HG03378 (cell line): ENCODE data around the gene SLC8A3.

ENCODE experiments used
- ATAC-seq: cut with Tn5 transposase; IDR thresholded peaks from one replicate; pipeline ENCODE4 v1.9.1; 2021; ENCODE audit warnings: mild to moderate bottlenecking, moderate library complexity; ENCODE audit not compliant: unreplicated experiment

The SLC8A3 gene

GRCh38 chr14:70073924-70074566, 114.7 kb downstream of the SLC8A3 start:
- ATAC-seq = no peak

GRCh38 chr14:70069186-70069585, 119.6 kb downstream of the SLC8A3 start:
- no peak for ATAC-seq

GRCh38 chr14:70067810-70068209, 120.9 kb downstream of the SLC8A3 start:
- no peak for ATAC-seq

GRCh38 chr14:70064136-70064865, 124.5 kb downstream of the SLC8A3 start:
- no peak for ATAC-seq

- ATAC-seq = no peak
Observed at GRCh38 chr14:70061108-70061507, 127.6 kb downstream of the SLC8A3 start.

GRCh38 chr14:70059545-70059944, 129.2 kb downstream of the SLC8A3 start:
- no peak for ATAC-seq

- ATAC-seq = no peak
Observed at GRCh38 chr14:70057519-70058136, 131.1 kb downstream of the SLC8A3 start.

GRCh38 chr14:70052990-70053389, 135.8 kb downstream of the SLC8A3 start:
- ATAC-seq = no peak

- no peak for ATAC-seq
Observed at GRCh38 chr14:70050136-70050535, 138.6 kb downstream of the SLC8A3 start.

- ATAC-seq = no peak
Observed at GRCh38 chr14:70049605-70050004, 139.1 kb downstream of the SLC8A3 start.

- ATAC-seq = no peak
Observed at GRCh38 chr14:70048313-70048654, 140.5 kb downstream of the SLC8A3 start.

GRCh38 chr14:70047598-70048312, 141.0 kb downstream of the SLC8A3 start:
- ATAC-seq = no peak

- no peak for ATAC-seq
Observed at GRCh38 chr14:70045844-70046535, 142.8 kb downstream of the SLC8A3 start.

- ATAC-seq = no peak
Observed at GRCh38 chr14:70045310-70045709, 143.4 kb downstream of the SLC8A3 start.

GRCh38 chr14:70043001-70043400, 145.8 kb downstream of the SLC8A3 start:
- no peak for ATAC-seq

- no peak for ATAC-seq
Observed at GRCh38 chr14:70036665-70037064, 152.1 kb downstream of the SLC8A3 start.

- no peak for ATAC-seq
Observed at GRCh38 chr14:70034257-70034656, 154.5 kb downstream of the SLC8A3 start.

GRCh38 chr14:70033561-70033960, 155.2 kb downstream of the SLC8A3 start:
- no peak for ATAC-seq

- no peak for ATAC-seq
Observed at GRCh38 chr14:70033116-70033515, 155.6 kb downstream of the SLC8A3 start.

- ATAC-seq = no peak
Observed at GRCh38 chr14:70032447-70032846, 156.3 kb downstream of the SLC8A3 start.

- ATAC-seq = no peak
Observed at GRCh38 chr14:70032016-70032415, 156.7 kb downstream of the SLC8A3 start.
